HG03575 (cell line): ENCODE results near the gene NRXN3.

Experiments used
- ATAC-seq: cut with Tn5 transposase; IDR thresholded peaks from one replicate; pipeline ENCODE4 v1.9.1; 2021; ENCODE audit not compliant: unreplicated experiment, insufficient number of reproducible peaks, low FRiP score; ENCODE audit errors: extremely low read depth

NRXN3 gene

DNA sequence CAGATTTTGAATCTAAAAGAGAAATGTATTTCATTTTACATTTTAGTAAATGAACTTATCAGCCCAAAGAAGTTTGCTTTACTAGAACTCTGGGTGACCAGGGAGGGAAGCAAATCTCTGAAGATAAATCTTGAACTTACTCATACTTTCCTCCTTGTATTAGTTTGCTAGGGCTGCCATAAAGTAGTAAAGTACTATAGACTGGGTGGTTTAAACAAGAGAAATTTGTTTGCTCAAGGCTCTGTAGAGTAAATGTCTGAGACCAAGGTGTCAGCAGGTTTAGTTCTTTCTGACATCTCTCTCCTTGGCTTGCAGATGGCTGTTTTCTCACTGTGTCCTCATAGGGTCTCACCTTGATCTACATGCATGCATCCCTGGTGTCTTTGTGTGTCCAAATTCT is 1115.1 kb downstream of the NRXN3 start:
- ATAC-seq, result no peak

DNA sequence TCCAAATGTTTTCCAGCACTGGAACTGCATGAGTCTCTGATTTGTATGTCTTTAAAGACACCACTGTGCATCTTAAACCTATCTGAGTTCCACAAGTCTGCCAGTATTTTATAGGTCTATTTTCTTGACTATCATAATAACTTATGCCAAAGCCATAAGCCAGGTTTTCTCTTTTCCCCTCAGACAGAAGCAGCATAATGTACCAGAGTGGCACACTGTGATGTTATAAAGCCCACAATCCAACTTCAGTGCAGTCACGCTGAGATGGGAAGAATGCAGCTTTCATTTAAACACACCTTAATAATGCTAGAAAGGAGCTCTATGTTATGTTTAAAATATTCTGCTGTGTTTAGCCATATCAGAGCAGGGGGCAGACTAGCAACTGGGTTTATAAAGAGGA is 1117.8 kb downstream of the NRXN3 start:
- no peak for ATAC-seq

DNA sequence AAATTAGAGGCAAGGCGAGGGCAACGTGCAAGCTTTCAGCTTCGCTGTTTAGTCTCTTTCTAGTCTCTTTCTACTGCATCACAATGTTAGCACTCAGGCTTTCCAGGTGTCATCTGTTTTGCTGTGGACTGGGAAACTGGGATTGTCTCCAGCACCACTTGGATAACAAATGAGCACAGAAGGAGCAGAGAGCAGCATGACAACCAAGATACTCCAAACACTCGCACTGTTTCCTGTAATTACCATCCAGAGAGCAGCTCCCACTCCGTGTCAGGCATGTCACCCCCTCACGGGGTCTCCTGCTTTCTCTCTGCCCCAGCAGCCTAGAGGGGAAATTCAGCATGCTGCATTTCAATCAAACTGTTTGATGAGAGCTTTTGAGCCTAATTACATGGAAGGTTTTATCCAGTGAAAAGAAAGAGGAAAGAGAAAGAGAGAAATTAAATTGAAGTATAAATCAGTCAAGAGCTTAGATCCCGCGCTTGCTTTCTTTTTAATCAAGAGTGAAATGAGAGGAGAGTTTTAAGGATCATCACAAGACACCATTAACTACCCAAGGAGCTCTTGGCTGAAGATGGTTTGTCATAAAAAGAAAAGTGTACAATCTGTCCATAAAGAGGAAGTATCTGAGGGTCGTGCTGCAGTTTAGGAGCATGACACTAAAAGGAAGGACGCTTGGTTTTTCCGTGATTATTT is 1123.5 kb downstream of the NRXN3 start:
- ATAC-seq, result no peak

DNA sequence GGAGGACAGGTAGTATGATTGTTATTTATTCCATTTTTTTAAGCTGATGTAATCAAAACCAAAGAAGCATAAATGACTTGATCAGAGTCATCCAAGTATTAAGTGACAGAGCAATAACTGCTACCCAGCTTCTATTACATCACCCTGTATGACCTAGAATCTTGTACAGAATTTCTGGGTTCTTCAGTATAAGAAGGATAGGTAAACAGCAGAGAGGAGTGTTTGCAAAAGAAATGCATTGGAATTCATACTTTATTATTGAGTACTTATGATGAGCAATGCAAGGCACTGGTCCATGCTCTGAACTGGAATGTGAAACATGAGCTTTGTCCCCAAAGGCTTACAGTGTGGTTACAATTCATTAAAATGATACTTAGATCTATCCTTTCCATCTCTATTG is 1124.3 kb downstream of the NRXN3 start:
- no peak for ATAC-seq

DNA sequence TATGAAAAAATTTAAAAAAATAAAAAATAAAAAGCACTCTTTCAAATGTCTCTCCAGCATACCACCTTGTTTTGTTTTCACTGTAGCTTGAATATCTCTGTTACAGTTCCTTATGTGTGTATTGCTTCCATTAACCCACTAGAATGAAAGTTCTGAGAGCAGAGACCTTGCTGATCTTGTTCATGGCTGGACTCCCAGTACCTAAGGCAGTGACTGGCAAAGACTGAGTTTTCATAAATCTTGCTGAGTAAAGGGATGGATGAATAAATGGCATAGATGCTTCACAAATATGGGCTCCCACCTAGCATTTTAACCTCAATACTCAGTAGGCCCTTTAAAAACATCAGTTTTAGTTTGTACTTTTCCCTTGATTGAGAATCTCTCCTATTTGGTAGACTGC is 1125.2 kb downstream of the NRXN3 start:
- ATAC-seq, result no peak

DNA sequence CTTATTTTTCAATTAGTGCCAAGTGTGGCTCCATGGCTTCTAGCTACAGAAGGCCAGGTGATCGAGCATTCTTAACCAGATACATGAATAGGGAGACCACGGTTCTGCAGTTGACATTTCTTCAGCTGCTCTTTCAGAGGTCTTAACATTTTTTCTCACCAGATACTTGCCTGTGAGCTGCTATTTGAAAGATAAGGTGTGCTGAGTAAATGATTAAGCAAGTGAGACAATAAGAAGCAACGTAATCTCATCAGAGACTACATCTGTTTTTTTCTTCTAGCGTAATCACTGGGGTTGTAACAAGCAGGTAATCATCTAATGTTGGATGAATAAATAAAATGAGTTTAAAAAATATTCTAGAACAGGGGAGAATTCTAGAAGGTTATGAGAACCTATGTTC is 1128.2 kb downstream of the NRXN3 start:
- ATAC-seq, result no peak

DNA sequence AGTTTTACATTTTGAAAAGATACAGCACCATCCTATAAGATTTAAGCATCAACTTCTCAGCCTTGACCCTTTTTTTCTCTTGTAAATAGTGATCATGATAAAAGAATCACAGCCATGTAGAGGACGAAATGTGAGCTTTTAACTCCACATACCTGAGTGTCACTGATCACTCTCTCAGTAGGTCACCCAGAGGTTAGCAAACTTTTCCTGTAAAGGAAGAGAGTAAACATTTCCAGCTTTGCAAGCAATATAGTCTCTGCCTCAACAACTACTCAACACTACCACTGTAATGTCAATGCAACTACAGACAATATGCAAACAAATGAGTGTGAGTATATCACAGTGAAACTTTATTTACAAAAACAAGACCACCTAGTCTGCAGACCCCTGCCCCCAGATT is 1129.0 kb downstream of the NRXN3 start:
- ATAC-seq, result no peak

GRCh38 chr14:79304279-79304678 is 1134.1 kb downstream of the NRXN3 start:
- ATAC-seq, result no peak

DNA sequence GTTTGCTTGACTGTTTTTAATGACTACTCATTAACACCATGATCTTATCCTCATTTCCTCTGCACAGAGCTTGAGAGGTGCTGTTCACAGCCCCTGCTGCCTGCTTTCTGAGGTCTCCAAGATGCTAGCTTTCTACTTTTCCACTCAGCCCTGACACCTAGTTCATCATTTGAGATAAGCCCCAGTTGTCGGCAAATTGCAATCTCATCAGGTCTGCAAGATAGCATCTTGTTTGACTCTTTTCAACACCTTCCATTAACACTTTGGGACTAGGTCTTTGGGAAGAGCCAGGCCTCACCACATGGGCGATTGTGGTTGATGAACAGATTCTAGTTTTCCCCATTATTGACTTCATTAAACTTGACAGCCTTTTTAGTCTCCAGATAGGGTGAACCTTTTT is 1136.4 kb downstream of the NRXN3 start:
- no peak for ATAC-seq

DNA sequence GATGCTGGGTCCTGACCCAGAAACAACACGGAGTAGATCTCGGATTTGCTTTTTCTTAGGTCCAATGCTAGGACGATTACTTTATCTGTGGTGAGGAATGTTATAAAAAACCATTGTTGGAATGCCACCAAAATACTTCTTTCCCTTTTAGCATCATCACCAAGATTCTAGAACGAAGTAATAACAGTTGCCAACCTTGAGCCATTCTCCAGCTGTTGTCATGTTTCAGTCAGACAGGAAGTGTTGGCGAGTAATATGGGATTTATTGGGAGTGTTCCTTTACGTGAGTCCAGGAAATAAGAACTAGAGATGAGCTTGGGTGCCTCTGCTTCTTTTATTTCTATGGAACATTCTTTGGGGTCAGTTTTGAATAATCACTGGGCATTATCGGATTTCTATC is 1148.2 kb downstream of the NRXN3 start:
- no peak for ATAC-seq

GRCh38 chr14:79320561-79320960 is 1150.4 kb downstream of the NRXN3 start:
- ATAC-seq, result no peak

DNA sequence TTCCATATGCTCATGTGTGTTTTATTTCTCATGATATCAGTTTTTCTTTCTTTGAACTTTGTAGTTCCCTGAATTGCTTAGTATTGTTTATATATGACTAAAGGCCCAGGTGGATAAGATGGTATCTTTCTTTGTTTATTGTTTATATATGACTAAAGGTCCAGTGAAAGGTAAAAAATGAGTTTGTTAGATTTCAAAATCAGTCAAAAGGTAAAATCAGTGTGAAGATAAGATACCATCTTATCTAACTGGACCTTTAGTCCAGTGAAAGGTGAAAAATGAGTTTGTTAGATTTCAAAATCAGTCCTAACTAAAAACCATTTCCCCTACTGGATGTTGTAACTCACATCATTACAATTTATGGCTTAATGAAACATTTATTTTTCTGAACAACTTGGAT is 1150.9 kb downstream of the NRXN3 start:
- no peak for ATAC-seq

GRCh38 chr14:79325071-79325470 is 1154.9 kb downstream of the NRXN3 start:
- no peak for ATAC-seq

GRCh38 chr14:79325557-79325956 is 1155.4 kb downstream of the NRXN3 start:
- ATAC-seq, result no peak

- no peak for ATAC-seq
These were observed 1158.7 kb downstream of the NRXN3 start for GRCh38 chr14:79328863-79329262.

GRCh38 chr14:79331830-79332229 is 1161.7 kb downstream of the NRXN3 start:
- ATAC-seq, result no peak

GRCh38 chr14:79332504-79333197 is 1162.5 kb downstream of the NRXN3 start:
- no peak for ATAC-seq

DNA sequence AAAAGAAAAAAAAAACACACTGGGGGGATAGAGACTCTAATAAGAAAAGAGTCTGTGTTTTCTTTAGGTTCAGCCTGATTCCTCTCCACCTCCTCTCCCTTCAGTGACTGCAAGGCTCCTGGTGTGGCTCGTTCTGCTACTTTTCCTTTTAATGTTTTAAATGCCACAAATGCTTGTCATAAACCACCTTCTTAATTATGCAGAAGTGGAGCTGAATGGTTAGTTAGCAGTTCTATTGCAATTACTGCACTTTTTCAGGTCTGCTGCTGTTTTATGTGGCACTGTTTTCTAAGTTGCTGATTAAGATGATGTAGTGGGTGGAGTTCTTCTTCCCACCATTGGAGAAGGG is 1163.0 kb downstream of the NRXN3 start:
- no peak for ATAC-seq

- ATAC-seq, result no peak
These were observed 1164.1 kb downstream of the NRXN3 start for GRCh38 chr14:79334272-79334671.

- no peak for ATAC-seq
These were observed 1167.6 kb downstream of the NRXN3 start for GRCh38 chr14:79337761-79338160.

DNA sequence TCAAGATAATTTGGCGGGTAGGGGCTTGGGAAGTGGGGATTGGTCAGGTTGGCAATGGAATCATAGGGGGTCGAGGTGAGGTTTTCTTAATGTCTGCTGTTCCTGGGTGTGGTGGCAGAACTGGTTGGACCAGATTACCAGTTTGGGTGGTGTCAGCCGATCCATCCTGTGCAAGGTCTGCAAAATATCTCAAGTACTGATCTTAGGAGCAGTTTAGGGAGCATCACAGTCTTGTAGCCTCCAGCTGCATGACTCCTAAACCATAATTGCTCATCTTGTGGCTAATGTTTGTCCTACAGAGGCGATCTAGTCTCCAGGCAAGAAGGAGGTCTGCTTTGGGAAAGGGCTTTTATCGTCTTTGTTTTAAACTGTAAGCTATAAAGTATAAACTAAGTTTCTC is 1172.8 kb downstream of the NRXN3 start:
- no peak for ATAC-seq
